Eye (tissue), 1 donor: ENCODE measurements around the gene TRAM2.
A peak's percentile ranks its signal among the peaks of the same experiment; 100 is the strongest.

ENCODE experiments used
- DNase-seq: peaks from one replicate; pipeline ENCODE4 v3.0.0-alpha.2; 2015

Gene TRAM2

DNA sequence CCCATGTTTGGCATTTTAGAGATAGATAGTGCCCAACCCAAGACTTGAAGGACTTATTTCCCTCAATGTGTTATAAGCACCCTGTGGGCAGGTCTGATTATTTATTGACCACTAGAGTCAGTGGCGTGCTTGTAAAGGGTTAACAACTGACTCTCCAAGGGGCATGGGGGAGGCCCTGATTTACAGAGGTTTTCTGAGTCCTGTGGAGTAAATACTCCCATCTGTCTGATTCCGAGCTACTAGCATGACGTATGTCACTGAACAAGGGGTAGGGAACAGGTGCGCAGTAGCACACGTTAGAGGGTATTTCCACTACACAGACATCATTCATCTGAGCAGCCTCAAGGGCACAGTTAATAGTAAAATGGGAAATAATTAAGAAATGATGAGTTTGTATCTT, 17.4 kb upstream of the TRAM2 start:
- peak; percentile 17 for DNase-seq

DNA sequence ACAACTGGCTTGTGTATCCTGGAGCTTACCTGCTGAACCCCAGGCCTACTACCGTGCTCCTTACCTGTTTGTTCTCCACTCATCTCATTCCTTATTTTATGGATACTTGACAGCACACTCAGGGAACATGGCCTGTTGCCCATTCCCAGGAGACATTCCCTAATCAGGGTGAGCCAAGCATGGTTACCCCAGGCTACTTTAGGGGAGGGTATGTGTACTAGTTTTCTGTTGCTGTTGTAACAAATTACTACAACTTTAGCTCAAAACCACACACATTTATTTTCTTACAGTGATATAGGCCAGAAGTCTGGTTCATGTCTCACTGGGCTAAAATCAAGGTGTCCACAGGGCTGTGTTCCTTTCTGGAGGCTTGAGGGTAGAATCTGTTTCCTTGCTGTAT, 15.0 kb upstream of the TRAM2 start:
- DNase-seq = no peak

DNA sequence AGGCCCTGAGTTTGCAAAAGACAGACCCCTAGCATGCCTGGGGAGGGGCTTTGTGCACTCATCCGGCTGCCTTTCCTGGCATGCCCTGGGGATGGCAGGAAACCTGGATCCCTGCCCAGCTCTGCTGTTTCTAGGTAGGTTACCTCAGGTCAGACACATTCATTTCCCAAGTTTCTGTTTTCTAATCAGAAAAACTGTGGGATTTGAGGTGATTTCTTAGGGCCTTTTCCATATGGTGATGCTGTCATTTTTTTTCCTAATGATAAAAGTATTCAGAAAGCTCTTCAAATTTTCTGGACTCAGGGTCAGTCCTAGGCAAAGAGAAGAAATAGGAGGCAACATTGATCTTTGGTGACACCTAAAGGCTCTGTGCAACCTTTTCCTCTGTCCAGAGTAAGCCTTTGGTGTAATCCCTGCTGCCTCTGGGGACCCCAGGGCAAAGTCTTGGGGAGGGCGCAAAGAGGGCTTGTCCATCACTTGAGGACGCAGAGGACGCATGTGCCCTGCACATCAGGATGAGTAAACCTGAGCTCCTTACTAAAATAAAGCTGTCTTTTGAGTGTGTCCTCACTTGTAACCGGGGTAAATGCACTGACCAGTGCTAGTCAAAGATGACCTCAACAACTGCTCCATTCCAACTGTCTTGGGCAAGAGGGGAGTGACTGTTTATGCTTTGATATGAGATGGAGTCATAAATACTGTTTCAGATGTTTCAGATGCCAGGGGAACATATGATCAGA, 13.5 kb upstream of the TRAM2 start:
- peak; percentile 25 for DNase-seq

DNA sequence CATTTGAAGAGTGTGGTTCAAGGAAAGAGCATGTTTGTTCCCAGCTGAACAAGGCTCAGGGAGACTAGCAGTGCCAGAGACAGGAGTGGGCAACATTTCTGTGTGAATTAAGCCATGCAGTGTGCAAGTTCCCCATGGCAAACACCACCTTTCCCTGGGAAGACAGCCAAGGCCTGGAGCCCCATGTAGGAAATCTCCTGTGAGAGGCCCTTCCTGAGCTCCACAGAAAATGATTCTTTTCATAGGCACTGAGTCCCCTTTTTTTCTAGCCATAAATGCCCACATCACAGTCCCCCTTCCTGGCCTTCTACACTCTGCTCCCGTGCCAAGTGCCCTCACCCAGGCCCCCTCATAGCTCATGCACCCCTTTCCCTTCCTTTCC, 11.8 kb upstream of the TRAM2 start:
- no peak for DNase-seq

DNA sequence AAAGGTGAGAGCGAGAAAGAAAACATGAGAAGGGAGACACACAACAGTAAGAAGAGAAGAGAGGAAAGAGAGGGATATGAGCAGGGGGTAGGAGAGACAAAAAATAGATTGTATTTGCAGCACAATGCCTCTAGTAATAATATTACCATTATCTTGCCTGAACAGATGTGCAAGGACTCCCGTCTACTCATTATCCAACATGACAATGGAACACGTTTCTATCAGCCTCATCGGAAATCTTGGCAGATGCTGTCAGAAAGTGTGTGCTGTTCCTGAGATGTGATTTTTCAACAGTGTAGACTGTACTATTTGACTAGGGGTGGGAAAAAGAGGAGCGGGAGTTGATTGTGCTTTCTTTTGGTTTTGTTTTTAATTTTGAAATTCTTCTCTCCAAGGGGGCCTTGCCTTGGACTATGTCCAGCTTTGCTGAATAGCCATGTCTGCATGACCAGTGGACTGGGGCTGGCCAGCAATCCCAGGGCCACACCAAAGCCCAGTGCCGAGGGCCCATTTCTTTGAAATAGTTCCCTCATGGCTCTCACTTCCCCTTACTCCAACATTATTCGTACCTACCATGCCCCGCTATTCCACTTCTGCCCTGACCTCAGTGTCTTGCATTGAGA, 11.3 kb upstream of the TRAM2 start:
- no peak for DNase-seq

DNA sequence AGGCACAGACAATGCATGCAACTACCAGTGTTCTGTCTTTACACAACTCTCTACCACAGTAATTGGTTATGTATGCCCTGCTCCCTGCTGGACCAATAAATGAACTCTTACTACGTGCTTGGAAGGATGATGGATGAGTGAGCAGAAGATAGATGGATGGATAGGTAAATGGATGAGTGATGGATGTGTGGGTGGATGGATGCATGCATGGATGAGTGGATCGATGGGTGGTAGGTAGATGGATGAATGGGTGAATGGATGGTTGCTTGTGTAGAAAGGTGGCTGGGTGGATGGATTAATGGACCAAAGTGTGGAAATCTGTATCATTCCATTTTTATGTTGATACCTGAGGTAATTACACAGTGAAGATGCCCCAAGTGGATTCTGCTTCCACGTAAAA, 10.1 kb upstream of the TRAM2 start:
- no peak for DNase-seq

DNA sequence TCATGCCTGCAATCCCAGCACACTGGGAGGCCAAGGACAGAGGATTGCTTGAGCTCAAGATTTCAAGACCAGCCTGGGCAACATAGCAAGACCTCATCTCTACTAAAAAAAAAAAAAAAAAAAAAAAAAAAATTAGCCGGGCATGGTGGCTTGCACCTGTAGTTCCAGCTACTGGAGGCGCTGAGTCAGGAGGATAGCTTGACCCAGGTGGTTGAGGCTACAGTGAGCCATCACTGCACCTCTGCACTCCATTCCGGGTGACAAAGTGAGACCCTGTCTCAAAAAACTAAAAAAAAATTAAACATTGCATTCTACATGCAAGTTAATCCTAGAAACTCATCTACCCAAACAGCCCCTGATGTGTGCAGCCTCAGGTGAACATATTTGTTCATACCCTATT, 7.3 kb upstream of the TRAM2 start:
- DNase-seq = no peak

DNA sequence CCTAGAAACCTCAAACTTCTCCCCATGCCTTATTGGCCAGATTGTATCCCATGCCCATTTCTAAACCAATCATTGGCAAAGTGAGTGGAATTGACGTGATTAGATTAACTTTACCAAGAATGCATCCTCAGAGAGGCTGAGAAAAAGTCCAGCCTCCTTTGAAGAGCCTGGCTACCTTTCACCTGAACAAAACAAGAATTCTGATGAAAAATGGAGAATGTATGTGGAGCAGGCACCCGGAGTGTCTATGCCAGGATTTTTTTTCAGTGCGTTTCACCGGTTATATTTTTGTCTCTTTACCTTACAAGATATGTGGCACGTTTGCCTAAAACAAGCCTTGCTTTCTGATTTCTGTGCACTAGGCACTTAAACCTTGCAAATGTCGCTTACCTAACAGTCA, 6.1 kb upstream of the TRAM2 start:
- DNase-seq = no peak

DNA sequence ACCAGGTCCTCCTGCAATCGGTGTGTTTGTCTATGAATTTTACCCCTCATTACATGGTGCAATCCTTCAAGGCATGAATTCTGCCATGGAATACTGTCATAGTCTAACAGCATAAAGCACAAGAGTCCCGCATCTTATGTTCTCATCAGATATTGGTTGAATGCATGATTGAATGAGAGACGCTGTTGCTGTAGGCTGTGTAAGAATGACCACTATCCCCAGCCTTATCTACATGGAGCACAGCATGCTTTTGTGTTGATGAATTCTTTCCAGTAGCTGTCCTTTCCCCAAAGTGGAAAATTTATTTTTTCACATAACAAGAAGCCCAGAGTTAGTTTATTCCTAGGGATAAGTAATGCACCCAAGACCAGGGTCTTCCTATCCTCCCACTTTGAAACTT, 5.6 kb upstream of the TRAM2 start:
- DNase-seq = no peak

DNA sequence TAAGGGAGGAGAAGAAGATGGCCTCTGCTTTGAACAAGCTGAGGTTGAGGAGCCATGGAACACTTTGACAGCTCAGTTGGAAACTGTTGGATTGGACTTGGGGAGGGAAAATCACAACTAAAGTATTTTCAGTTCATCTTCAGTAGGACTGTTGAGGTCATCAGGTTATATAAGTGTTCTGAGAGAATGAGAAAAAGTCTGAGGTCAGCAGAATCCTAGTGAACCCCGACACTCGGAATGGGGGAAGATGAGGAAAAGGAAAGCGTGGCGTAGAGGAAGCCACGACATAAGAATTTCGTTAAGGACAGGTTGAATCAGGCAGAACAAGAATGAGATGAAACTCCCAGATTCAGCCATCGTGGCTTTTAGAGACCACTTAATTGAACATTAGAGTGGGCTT, 4.0 kb upstream of the TRAM2 start:
- no peak for DNase-seq

DNA sequence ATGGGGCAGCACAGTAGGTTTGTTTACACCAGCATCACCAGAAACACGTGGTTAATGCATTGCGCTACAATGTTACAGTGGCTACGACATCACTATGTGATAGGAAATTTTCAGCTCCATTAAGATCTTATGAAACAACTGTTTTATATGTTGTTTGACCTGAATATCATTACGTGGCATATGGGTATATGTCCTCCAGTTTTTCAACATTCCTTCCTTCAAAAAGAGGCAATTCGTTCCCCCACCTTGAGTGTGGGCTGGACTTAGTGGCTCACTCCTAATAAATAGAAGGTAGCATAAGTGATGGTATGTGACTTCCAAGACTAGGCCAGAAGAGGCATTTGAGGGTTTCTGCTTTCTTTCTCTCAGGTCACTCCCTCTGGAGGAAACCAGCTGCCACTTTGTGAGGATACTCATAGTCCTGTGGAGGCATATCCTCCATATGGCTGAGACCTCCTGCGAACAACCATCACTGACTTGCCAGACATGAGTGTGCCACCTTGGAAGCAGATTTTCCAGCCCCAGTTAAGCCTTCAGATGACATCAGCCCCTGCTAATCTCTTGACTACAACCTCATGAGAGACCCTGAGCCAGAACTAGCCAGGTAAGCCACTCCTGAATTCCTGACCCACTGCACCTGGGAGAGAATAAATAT, 2.3 kb upstream of the TRAM2 start:
- DNase-seq = no peak

DNA sequence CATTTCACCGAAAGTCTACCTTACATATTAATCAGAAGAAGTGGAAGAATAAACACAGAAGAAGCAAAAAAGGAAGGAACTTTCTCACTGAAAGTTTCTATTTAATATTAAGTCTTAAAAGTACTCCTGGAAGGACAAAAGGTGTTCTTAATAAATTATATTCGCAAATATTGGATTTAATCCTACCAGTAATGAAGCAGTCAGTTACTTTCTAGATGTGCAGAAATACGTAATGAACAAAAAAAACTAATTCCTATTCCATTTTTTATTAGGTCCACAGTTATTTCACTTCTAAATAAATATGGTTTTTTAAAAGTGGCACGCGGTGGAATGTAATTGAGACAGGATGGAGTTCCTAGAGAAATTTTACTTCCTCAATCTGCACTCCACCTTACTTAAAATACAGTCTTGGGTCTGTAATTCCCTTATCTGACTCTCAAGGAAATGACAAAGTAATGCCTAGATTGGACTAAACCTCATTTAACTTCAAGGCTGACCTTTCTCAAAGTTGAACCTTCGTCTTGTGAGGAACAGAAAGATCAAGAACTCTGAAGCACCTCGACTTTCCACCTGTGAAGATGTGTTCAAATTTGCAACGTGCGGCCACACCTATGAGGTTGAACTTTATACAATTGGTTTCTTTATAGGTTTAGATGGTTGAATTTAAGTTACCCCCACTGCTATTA, 1.1 kb upstream of the TRAM2 start:
- DNase-seq = no peak

DNA sequence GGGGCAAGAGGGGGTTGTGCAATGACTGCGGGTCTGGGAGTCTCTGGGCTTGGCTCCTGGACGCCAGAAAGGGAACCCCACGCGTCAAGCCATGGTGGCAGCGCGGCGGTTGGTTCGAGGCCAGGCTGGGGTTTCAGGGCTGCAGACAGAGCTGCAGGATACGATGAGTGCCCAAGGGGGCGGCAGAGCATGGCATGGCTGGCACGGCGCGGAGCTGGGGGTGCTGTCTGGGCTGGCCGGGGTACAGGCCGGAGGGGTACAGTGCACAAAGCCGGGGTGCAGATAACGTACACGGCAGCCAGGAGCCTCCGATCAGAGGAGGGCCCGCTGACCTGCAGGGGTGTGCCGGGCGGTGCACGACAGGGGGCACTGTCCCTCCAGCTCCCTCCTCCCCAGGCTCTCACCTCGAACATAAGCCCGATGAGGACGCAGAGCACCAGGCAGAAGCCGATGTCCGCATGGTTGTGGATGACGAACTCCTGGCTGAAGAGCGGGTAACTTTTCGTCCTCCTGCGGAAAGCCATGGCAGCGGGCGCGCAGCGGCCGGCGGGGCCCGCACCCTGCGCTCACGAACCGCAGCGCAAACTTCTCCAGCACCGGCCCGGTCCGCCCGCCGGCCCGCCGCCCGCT, 353 bp downstream of the TRAM2 start:
- DNase-seq = peak; percentile 87

DNA sequence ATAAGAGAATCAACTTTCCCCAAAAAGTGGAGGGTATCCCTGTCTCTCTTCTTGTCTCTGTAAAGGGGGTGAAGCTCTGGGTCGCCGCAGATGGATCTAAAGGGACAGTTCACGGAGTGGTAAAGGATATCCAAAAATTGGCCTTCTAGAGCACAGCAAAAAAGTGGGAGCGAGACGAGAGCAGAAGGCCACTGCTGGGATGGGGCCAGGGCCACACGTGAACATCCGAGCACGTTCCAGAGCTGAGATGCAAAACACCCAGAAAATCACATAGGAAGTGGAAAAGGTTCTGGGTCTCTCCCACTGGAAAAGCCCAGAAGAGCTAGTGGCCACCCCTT, 837 bp downstream of the TRAM2 start:
- peak; percentile 18 for DNase-seq

DNA sequence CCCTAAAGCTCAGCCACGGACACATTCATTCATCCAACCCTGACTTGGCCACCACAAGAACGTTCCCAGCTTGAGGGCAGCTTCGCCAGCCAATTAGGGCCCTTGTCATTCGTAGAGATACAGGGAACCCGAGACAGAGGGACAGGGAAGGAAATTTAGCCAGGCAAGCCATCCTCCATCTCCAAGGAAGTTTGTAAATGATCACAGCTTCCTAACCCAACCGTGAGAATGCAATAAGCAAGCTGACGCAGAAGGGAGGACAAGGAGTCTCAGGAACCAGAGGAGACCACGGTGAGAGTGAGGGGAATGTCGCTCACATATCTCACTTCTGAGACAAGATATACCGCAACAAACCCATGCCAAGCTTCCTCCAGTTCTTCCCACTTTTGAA, 1.4 kb downstream of the TRAM2 start:
- DNase-seq = peak; percentile 16

DNA sequence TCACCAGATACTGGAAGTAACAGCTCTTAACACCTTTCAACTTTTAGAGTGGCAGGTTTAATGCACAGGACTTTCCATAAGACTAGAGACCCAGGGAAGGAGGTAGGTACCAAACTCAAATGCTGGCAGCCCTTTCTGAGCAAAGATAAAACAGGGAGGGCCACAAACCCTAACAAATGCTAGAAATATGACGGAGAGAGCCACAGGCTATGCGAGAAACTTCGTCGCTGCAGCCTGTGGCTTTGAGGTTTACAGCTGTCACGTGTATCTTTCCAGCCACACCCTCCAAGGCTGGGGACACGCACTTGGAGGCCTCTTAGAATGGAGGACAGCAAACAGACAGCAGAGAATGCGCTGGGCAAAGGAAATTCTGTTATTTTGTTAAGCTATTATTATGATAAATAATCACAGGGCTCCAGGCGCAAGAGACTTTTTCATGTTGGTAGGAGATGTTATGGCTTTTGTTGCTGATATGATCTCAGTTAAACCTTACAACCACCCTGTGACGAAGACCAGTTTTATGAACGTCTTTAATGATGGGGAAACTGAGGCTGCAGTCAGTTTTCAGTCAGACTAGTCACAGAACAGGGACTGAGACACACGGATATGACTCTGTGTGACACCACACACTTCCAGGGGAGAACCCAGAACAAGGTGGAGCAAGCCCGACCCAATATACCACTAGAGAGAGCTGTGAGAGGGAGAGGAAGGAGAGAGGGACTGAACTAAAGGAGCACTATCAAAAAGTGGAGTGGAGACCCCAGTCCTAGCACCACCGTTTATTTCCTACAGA, 2.0 kb downstream of the TRAM2 start:
- peak; percentile 30 for DNase-seq

DNA sequence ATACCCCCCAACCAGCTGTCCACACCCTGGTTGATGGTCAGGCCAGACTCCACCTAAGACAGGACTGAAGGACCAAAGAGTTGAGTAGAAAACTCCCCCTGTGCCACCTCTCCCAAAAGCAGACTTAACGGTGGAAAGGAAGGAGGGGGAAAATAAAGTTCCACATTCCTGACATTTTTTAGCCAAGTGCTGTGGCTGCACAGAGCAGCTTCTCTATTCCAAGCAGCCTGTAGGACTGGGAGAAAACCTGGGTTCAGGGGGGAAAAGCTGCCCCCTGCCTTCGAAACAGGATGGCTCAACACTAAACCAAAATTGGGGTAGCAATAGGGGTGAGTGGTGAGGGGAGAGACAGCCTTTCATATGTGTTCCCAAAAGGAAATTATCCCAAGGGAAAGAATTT, 3.6 kb downstream of the TRAM2 start:
- DNase-seq = peak; percentile 63

DNA sequence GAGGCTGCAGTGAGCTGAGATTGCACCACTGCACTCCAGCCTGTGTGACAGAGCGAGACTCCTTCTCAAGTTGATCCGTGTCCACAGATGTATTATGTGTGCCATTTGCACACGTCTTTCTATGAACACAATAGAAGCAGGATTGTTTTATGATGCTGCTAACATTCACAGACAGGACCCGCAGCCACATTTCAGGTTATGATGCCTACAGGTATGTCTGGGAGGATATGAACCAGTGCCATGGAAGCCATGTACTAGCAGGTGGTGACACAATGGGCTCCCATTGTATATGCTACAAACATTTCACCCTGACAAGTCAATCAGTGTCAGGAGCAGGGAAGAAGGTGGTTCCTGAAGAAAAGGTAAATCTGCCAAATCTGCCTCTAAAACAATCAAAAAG, 4.3 kb downstream of the TRAM2 start:
- DNase-seq = no peak

DNA sequence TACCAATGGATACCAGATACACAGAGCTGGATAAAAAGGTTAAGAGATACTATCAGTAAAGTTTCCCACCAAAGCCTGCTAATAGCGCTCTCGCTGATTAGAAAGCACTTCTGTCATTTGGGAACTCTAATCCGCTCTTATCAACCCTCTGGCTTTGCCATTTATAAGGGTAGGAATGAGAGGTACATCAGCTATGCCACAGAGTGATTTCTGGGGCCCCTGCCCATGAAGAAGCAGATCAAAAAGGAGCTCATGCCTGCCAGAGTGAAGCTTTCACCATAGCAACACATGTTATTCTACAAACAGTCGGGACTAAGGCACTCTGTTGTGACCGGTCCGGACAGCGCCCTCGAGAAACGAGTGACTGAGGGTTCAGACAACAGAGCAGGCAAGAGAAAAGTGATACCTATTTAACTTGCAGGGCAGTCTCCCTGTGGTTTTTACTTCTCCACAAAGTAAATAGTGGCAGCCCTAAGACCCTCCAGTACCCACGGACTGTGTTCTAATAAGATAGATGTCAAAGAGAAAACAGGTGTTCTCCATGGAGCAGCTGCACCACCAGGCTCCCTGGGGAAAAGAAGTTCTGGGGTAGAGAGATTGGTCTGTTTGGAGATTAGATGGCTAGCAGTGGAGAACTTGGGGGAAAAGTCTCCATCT, 5.6 kb downstream of the TRAM2 start:
- DNase-seq = peak; percentile 65

DNA sequence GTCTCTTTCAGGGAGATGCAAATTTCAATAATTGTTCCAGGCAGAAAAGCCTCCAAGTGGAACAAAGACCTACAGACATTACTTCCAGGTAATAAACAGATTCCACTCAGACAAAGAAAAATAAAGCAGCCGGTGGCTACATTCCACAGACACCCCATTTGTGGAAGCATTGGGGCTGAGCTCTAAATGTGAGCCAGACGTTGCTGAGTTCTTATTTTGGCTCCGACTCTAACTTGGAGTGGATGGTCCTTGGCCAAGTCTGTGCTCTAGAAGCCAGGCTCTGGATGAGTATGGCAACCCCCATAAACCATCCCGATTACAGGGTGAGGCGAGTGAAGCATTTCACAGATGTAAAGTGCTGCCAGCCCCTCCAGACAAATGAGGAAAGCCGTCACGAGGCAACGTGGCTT, 6.6 kb downstream of the TRAM2 start:
- DNase-seq = peak; percentile 34

DNA sequence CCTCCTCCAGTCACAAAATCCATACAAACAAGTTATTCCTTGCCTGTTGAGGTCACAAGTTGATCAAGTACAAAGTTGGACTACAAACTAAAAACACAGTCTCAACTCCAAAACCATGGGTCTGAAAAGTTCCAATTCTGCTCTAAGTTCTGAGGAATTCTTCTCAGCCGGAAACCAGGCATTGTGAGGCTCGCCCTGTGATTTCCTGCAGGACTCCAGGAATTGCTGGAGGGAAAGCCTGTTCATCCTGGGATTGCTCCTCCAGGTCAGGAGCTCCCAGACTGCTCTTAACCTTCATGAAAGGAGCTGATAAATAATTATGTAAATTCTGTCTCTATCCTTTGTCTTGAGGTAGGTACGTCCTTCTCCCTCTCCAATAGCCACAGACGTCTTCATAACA, 8.5 kb downstream of the TRAM2 start:
- no peak for DNase-seq

DNA sequence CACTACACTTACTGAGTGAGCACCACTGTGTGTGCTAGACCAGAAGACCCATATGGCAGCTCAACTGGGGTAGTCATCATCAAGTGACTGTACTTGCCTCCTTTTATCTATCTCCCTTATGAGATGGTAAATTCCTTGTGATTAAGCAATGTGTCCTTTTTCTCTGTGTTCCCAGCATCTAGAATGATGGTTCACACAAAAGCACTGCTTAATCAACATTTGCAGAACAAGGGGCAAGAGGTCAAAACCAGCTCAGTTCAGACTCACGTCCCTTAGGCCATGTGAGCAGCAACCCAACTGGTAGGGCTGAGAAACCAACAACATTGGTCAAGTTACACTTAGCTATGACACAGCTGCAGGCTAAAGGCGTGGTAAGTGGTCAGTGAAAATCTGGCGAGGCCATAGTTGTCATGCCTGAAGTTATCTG, 10.0 kb downstream of the TRAM2 start:
- no peak for DNase-seq
